ENCODE measurements around the gene ZNF830. TPM values are rescaled to one million over a fixed set of nuclear protein-coding genes. Genes with fewer than 3 reads are reported as not detected.

ZNF830 gene
- total and polyA plus RNA-seq, 10 of the 15 experiments (the other 5 are each of a cell fraction or from before 2014, with no cell fraction given) = 9.7 to 18.5 (median 15.1) TPM

GRCh38 chr17:34980353-34980680 lies 19.0 kb downstream of the ZNF830 start, which contains the start of gene LIG3:
LIG3 (plus strand) TSS chr17:34980512; CDS start chr17:34983006, 2,494 bp downstream.
- H3K27ac ChIP-seq (ENCODE audit: control insufficient read depth, insufficient read depth) = peak within 1 kb of the TSS; percentile 85
- intact Hi-C loops (cut with micrococcal nuclease; ENCODE audit: unreplicated experiment) (loop anchor here (5.0 to 10.0 kb wide), 3 partner anchors 107 to 556 kb away; partner anchors contain the start of gene RAD51D), in situ Hi-C loops (cut with MboI) (no loop called here)
- peak within 1 kb of the TSS; percentile 77 for H2AFZ ChIP-seq (ENCODE audit: control insufficient read depth, low read depth, low read length)
- peak within 1 kb of the TSS; percentile 91 for H3K4me2 ChIP-seq (ENCODE audit: control insufficient read depth, insufficient read depth)
- H4K20me1 ChIP-seq (ENCODE audit: control insufficient read depth, insufficient read depth) = no peaks in the 10 kb centered on the region
- peak; percentile 95 for FAIRE-seq
- ChIA-PET RAD21 (ENCODE audit: unreplicated experiment) (interaction anchor here (1.0 to 2.4 kb wide), 7 partner anchors 67 to 138 kb away, joined by 3 to 17 read pairs (median 4); no protein-coding TSS in a partner anchor), CTCF (interaction anchor here (3.5 to 3.9 kb wide), 2 partner anchors 109 to 138 kb away, joined by 12 to 16 read pairs; no protein-coding TSS in a partner anchor), POLR2A (interaction anchor here (0.9 to 2.5 kb wide), 5 partner anchors 13 to 139 kb away, joined by 4 to 8 read pairs (median 6); partner anchors contain the start of genes CCT6B, RAD51D and ZNF830), SMC1A (ENCODE audit: uncharacterized antibody, unreplicated experiment) (interaction anchor here (1.5 to 2.6 kb wide), 2 partner anchors 18 to 138 kb away, joined by 3 to 20 read pairs; no protein-coding TSS in a partner anchor)
- under 1% methylated on average over 34 of the region's 39 CpGs for WGBS (ENCODE audit: insufficient coverage, insufficient replicate concordance, low lambda C conversion rate, missing lambda C conversion rate)
- peak within 1 kb of the TSS; percentile 89 for H3K4me3 ChIP-seq
- DNase-seq (ENCODE audit: low read depth, low spot score) = peak; percentile 72
- no TSS peak for BruUV-seq (replicated peaks)
- H3K9ac ChIP-seq (ENCODE audit: control insufficient read depth, insufficient read depth, low read length) = peak within 1 kb of the TSS; percentile 89
- peaks cover 12% of the 10 kb centered on the region for H3K4me1 ChIP-seq (ENCODE audit: control insufficient read depth, insufficient read depth, low read length)
- ATAC-seq = peak; percentile 82
- H3K27me3 ChIP-seq (replicated peaks in 1 of 2; ENCODE audit: control insufficient read depth in 2 of 2, insufficient read depth in 2 of 2, low read length in 1 of 2) = no peaks in the 10 kb centered on the region
- no peaks in the 10 kb centered on the region for H3K9me3 ChIP-seq (replicated peaks; ENCODE audit: control insufficient read depth, insufficient read depth, low read length)
- peaks cover 0 to 4% of the 10 kb centered on the region in 2 experiments; a peak in 1 of 4 replicates for H3K36me3 ChIP-seq (ENCODE audit: control insufficient read depth in 2 of 2, insufficient read depth in 2 of 2, low read length in 1 of 2)
- H3K79me2 ChIP-seq (ENCODE audit: control insufficient read depth, insufficient read depth, low read length) = peaks cover 22% of the 10 kb centered on the region
- TF ChIP-seq USF2 (IDR thresholded peaks at IDR 0.05; ENCODE audit: borderline replicate concordance, low read depth, low read length) (peak; percentile 82), MTA3 (IDR thresholded peaks at IDR 0.05; ENCODE audit: borderline replicate concordance, low read length) (no peak), POLR2AphosphoS2 (IDR thresholded peaks at IDR 0.05; ENCODE audit: low read depth, low read length) (peak; percentile 82), CEBPZ (IDR thresholded peaks at IDR 0.05; ENCODE audit: low read depth, low read length) (no peak), RB1 (IDR thresholded peaks at IDR 0.05; ENCODE audit: borderline replicate concordance) (no peak), MYC (IDR thresholded peaks at IDR 0.05; ENCODE audit: insufficient read depth, insufficient read length, insufficient replicate concordance, low read length, severe bottlenecking) (peak; percentile 67), ASH2L (IDR thresholded peaks at IDR 0.05; ENCODE audit: borderline replicate concordance, low read depth) (no peak), RAD51 (IDR thresholded peaks at IDR 0.05) (peak; percentile 80), NRF1 (conservative IDR thresholded peaks at IDR 0.05; ENCODE audit: low read depth, low read length) (peak; percentile 82), RBBP5 (conservative IDR thresholded peaks at IDR 0.05) (0 out of 2 replicates have a peak, but pooled peaks have one; percentile 30), EP300 (IDR thresholded peaks at IDR 0.05; ENCODE audit: borderline replicate concordance in 1 of 2, control insufficient read depth in 1 of 2, low read depth in 2 of 2, low read length in 2 of 2) (no peak), PAX8 (IDR thresholded peaks at IDR 0.05) (no peak), NBN (IDR thresholded peaks at IDR 0.05) (no peak), MAX (IDR thresholded peaks at IDR 0.05; ENCODE audit: low read depth, low read length) (peak; percentile 99), RELB (IDR thresholded peaks at IDR 0.05; ENCODE audit: low read depth) (no peak)
